ENCODE measurements around the gene RAVER1. TPM values are rescaled to one million over a fixed set of nuclear protein-coding genes. Genes with fewer than 3 reads are reported as not detected.

Gene RAVER1
- total and polyA plus RNA-seq, 9 of the 15 experiments (the other 6 are each of a cell fraction or from before 2014, with no cell fraction given), result 0.06 to 113 (median 7.0) TPM

- TF ChIP-seq CSDE1 (IDR thresholded peaks at IDR 0.05), result no peak
- no peak for TF ChIP-seq TGIF2 (CRISPR knock-in tag; IDR thresholded peaks at IDR 0.05)
- peak in 1 of 2 experiments; percentile 53; a peak in 1 of 4 replicates for TF ChIP-seq TBL1XR1 (IDR thresholded peaks at IDR 0.05; ENCODE audit: low read length in 2 of 2)
- no peak for TF ChIP-seq BDP1 (IDR thresholded peaks at IDR 0.05; ENCODE audit: insufficient read depth, insufficient read length)
- TF ChIP-seq HDAC3 (IDR thresholded peaks at IDR 0.05; ENCODE audit: borderline replicate concordance, partially characterized antibody), result no peak
- no peak for TF ChIP-seq ZNF280A (IDR thresholded peaks at IDR 0.05; ENCODE audit: low read depth, partially characterized antibody)
- TF ChIP-seq MECOM (CRISPR knock-in tag; IDR thresholded peaks at IDR 0.05), result no peak
- no peak for TF ChIP-seq FIP1L1 (IDR thresholded peaks at IDR 0.05; ENCODE audit: low read depth, low read length, poor library complexity, severe bottlenecking)
- TF ChIP-seq IFI16 (CRISPR knock-in tag; IDR thresholded peaks at IDR 0.05), result no peak
- TF ChIP-seq ZNF407 (IDR thresholded peaks at IDR 0.05; ENCODE audit: low read depth), result no peak
- no peak for TF ChIP-seq U2AF2 (optimal IDR thresholded peaks at IDR 0.05; ENCODE audit: low read depth, low read length)
- TF ChIP-seq ZBTB12 (CRISPR knock-in tag; IDR thresholded peaks at IDR 0.05), result no peak
- peak; percentile 77 for TF ChIP-seq DACH1 (IDR thresholded peaks at IDR 0.05; ENCODE audit: partially characterized antibody)
- no peak for TF ChIP-seq ZNF253 (CRISPR knock-in tag; conservative IDR thresholded peaks at IDR 0.05)
- no peak for TF ChIP-seq OTX1 (CRISPR knock-in tag; IDR thresholded peaks at IDR 0.05)
- TF ChIP-seq ZNF764 (CRISPR knock-in tag; IDR thresholded peaks at IDR 0.05; ENCODE audit: low read depth), result no peak
- TF ChIP-seq ZBTB7A (IDR thresholded peaks at IDR 0.05; ENCODE audit: borderline replicate concordance, control insufficient read depth, low read depth, low read length), result peak; percentile 84
Measured at GRCh38 chr19:10299545-10300458, 33.5 kb downstream of the RAVER1 start (continued).

Measured in K562 (cell line).